ENCODE results near the gene PFN4. TPM values are rescaled to one million over a fixed set of nuclear protein-coding genes. Genes with fewer than 3 reads are reported as not detected.

The PFN4 gene, protein sequence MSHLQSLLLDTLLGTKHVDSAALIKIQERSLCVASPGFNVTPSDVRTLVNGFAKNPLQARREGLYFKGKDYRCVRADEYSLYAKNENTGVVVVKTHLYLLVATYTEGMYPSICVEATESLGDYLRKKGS
- under 1 TPM in 2 of 4 donors, not detected in 2; 0.27 to 0.66 TPM for polyA plus RNA-seq
- long read RNA-seq, donor 1, result 0 reads
- long read RNA-seq, donor 2, result 0 reads
- long read RNA-seq, donor 3, result 0 reads
- long read RNA-seq, donor 4, result 0 reads
- long read RNA-seq, donor 5, result 0 reads
- long read RNA-seq, donor 6, result 0 reads
- long read RNA-seq, donor 7, result 0 reads
- long read RNA-seq, donor 8, result 0 reads
- long read RNA-seq, donor 9, result 0 reads
- long read RNA-seq, donor 10, partial matches to known transcripts, result 0 of 1 reads
- long read RNA-seq, donor 10, other reads (novel, unspliced or antisense), result 0 of 1 reads

DNA sequence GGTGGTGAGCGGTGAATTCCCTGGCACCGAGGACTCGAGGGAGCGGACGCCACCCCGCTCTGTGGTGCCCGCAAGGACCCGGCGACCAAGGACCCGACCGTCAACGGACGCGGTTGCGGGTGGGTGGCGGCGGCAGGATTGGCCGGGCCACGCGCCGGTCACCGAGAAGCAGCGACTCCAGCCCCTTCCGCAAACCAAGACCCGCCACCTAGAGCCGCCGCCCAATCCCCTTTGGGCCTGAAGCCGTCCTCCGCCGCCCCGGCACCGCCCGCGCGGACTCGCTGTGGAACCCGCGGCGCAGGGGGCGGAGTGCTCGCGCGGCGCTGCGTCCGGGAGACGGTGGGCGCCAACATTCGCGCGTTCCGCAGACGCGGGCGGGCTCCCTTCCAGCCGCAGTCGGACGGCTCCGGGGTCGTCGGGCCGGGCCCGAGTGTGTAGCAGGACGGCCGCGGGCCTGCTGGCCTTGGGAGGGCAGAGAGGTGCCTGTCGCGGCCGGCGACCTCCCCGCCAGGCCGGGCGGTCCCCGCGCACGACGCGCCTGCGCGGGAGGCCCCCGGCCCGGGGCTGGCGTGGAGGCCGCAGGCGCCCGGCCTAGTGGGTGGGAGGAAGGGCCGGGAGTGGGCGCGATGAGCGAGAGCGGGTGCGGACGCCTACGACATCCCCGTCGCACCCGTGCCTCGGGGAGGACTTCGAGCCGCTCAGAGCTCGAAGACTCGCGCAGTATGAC lies at the start of gene PFN4, which contains the start of gene FAM228B:
TSS of gene PFN4 (minus strand) at position 140 of the 727 bp plus-strand sequence. CDS start 799 bp downstream, outside the sequence.
TSS of gene FAM228B (plus strand) at position 275 of the 727 bp plus-strand sequence. CDS start 893 bp downstream, outside the sequence.
- peak; percentile 79 to 92 for DNase-seq
- no peak for FAIRE-seq
- H3K27ac ChIP-seq (ENCODE audit: low read depth in 1 of 3, low read length in 2 of 3), result peak within 1 kb of the TSS; percentile 72 to 89 (median 75)
- H3K9me3 ChIP-seq (ENCODE audit: control insufficient read depth in 2 of 2, insufficient read depth in 1 of 2, low read depth in 1 of 2, low read length in 1 of 2), result no peaks in the 10 kb centered on the region
- no peaks in the 10 kb centered on the region for H3K36me3 ChIP-seq (ENCODE audit: control insufficient read depth in 3 of 3, insufficient read depth in 2 of 3, low read depth in 1 of 3, low read length in 3 of 3)
- peaks cover 0 to 5% (median 0%) of the 10 kb centered on the region in 3 donors for H3K4me1 ChIP-seq (ENCODE audit: control insufficient read depth in 3 of 3, insufficient read depth in 2 of 3, low read depth in 1 of 3, low read length in 2 of 3)
- peak within 1 kb of the TSS; percentile 52 to 91 (median 81) for H3K4me3 ChIP-seq (ENCODE audit: low read depth in 1 of 3, low read length in 3 of 3)
- no peaks in the 10 kb centered on the region for H3K27me3 ChIP-seq (ENCODE audit: control insufficient read depth in 3 of 3, insufficient read depth in 3 of 3, low read length in 3 of 3)
- 0 to 1% (median 0%) methylated on average over 66 to 103 of the region's 103 CpGs for whole genome bisulfite sequencing, 3 donors

DNA sequence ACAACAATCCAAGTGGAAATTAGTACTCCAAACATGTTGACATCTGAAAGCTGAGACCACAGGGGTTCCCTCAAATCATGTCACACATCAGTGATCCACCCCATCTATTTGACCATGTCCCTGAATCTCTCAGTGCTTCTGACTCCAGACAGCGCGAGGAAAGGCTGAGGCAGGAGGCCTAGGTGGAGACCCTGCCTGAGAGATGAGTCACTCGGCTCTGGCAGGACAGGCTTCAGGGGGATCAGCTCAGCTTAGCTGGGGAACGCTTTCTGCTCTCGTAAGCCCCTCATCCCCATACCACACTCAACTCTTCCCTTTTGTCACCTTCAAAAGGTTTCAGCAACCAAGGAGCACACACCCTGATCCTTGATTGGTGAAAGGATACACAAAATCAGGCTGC lies 45.9 kb upstream of the PFN4 start:
- DNase-seq (no peak), FAIRE-seq (no peak)
- Histone ChIP-seq H3K4me3 (ENCODE audit: low read depth in 1 of 3, low read length in 3 of 3) (no peak overlapping the region), H3K27ac (ENCODE audit: low read depth in 1 of 3, low read length in 2 of 3) (no peak overlapping the region), H3K9me3 (ENCODE audit: control insufficient read depth in 2 of 2, insufficient read depth in 1 of 2, low read depth in 1 of 2, low read length in 1 of 2) (peaks cover 0 to 3% of the 10 kb centered on the region in 2 donors), H3K27me3 (ENCODE audit: control insufficient read depth in 3 of 3, insufficient read depth in 3 of 3, low read length in 3 of 3) (no peaks in the 10 kb centered on the region), H3K4me1 (ENCODE audit: control insufficient read depth in 3 of 3, insufficient read depth in 2 of 3, low read depth in 1 of 3, low read length in 2 of 3) (no peaks in the 10 kb centered on the region), H3K36me3 (ENCODE audit: control insufficient read depth in 3 of 3, insufficient read depth in 2 of 3, low read depth in 1 of 3, low read length in 3 of 3) (peaks cover 0 to 3% (median 0%) of the 10 kb centered on the region in 3 donors)
- 93 to 99% (median 95%) methylated on average over 5 of the region's 5 CpGs for WGBS, 3 donors

DNA sequence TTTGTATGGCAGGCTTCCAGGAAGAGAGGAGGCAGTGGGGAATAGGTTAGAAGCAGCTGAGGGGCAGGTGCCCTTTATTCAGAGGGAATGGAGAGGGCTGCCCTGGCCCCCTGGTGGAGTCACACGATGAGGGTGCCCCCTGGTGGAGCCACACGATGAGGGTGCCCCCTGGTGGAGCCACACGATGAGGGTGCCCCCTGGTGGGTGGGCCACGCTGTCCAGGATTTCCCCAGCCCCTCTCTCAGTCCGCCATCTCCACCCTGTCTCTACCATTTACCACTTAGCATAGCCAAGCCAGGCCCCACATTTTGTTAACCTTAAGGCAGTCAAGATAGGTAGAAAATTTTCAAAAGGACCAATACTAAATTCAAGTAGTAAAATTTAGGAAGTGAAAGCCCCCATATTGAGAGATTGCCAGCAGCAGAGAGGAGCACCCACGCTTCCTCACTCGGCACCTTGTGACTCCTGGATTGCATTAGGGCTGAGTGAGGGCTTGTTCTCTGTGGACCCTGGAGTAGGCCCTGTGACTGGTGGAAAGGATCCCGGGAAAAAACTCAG lies 41.4 kb upstream of the PFN4 start:
- peaks cover 0 to 5% (median 0%) of the 10 kb centered on the region in 3 donors for H3K36me3 ChIP-seq (ENCODE audit: control insufficient read depth in 3 of 3, insufficient read depth in 2 of 3, low read depth in 1 of 3, low read length in 3 of 3)
- no peaks in the 10 kb centered on the region for H3K27me3 ChIP-seq (ENCODE audit: control insufficient read depth in 3 of 3, insufficient read depth in 3 of 3, low read length in 3 of 3)
- DNase-seq (peak; percentile 28 to 29), FAIRE-seq (no peak)
- no peak overlapping the region for H3K27ac ChIP-seq (ENCODE audit: low read depth in 1 of 3, low read length in 2 of 3)
- WGBS, 3 donors, result 46 to 63% (median 54%) methylated on average over 7 to 8 of the region's 8 CpGs
- no peak overlapping the region for H3K4me3 ChIP-seq (ENCODE audit: low read depth in 1 of 3, low read length in 3 of 3)
- no peaks in the 10 kb centered on the region for H3K4me1 ChIP-seq (ENCODE audit: control insufficient read depth in 3 of 3, insufficient read depth in 2 of 3, low read depth in 1 of 3, low read length in 2 of 3)
- no peaks in the 10 kb centered on the region for H3K9me3 ChIP-seq (ENCODE audit: control insufficient read depth in 2 of 2, insufficient read depth in 1 of 2, low read depth in 1 of 2, low read length in 1 of 2)

DNA sequence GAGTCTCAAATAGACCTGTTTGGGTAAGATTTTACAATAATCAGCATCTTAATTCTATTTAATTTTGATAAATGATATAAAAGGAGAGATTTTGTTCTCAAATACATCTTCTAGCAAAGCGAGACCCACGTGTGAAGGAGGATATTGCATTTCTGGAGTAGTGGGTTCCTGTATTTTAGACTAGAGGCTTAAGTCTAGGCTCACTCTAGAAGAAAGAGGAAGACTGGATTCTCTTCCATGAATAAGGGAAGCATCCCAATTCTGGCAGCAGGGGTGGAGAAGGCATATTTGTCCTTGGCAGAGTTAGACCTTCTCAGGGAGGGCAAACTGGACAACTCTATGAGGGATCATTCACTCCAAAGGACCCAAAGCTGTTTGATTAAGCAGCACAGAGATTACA lies 40.5 kb upstream of the PFN4 start:
- FAIRE-seq, result no peak
- Histone ChIP-seq H3K9me3 (ENCODE audit: control insufficient read depth in 2 of 2, insufficient read depth in 1 of 2, low read depth in 1 of 2, low read length in 1 of 2) (no peaks in the 10 kb centered on the region), H3K27ac (ENCODE audit: low read depth in 1 of 3, low read length in 2 of 3) (no peak overlapping the region), H3K4me3 (ENCODE audit: low read depth in 1 of 3, low read length in 3 of 3) (no peak overlapping the region), H3K36me3 (ENCODE audit: control insufficient read depth in 3 of 3, insufficient read depth in 2 of 3, low read depth in 1 of 3, low read length in 3 of 3) (peaks cover 0 to 4% (median 0%) of the 10 kb centered on the region in 3 donors), H3K4me1 (ENCODE audit: control insufficient read depth in 3 of 3, insufficient read depth in 2 of 3, low read depth in 1 of 3, low read length in 2 of 3) (no peaks in the 10 kb centered on the region), H3K27me3 (ENCODE audit: control insufficient read depth in 3 of 3, insufficient read depth in 3 of 3, low read length in 3 of 3) (no peaks in the 10 kb centered on the region)
- 82 to 90% (median 82%) methylated on average over 2 of the region's 2 CpGs for WGBS, 3 donors
- DNase-seq, result no peak

DNA sequence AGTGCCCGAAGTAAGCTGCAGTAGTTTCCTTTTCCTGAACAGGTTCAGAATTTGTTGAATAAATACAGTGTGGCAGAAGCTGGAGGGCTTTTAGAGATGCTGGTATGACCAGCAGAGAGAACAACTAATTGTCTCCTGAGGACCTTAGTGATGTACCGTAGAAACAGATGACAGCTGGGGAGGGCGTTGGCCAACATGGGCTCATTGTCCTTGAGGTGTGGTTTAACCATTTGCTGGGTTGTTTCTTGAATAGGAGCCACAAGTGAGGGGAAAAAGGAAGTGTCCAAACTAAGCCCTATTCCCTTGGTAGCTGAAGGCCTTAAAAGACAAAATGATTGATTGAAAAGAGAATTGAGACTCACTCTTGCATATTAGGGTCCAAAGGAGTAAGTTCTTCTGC lies 40.1 kb upstream of the PFN4 start:
- Histone ChIP-seq H3K27ac (ENCODE audit: low read depth in 1 of 3, low read length in 2 of 3) (no peak overlapping the region), H3K36me3 (ENCODE audit: control insufficient read depth in 3 of 3, insufficient read depth in 2 of 3, low read depth in 1 of 3, low read length in 3 of 3) (peaks cover 0 to 4% (median 0%) of the 10 kb centered on the region in 3 donors), H3K9me3 (ENCODE audit: control insufficient read depth in 2 of 2, insufficient read depth in 1 of 2, low read depth in 1 of 2, low read length in 1 of 2) (no peaks in the 10 kb centered on the region), H3K4me3 (ENCODE audit: low read depth in 1 of 3, low read length in 3 of 3) (no peak overlapping the region), H3K4me1 (ENCODE audit: control insufficient read depth in 3 of 3, insufficient read depth in 2 of 3, low read depth in 1 of 3, low read length in 2 of 3) (no peaks in the 10 kb centered on the region), H3K27me3 (ENCODE audit: control insufficient read depth in 3 of 3, insufficient read depth in 3 of 3, low read length in 3 of 3) (no peaks in the 10 kb centered on the region)
- WGBS, 3 donors, result 39 to 51% (median 45%) methylated on average over 3 of the region's 3 CpGs
- DNase-seq (no peak), FAIRE-seq (no peak)

DNA sequence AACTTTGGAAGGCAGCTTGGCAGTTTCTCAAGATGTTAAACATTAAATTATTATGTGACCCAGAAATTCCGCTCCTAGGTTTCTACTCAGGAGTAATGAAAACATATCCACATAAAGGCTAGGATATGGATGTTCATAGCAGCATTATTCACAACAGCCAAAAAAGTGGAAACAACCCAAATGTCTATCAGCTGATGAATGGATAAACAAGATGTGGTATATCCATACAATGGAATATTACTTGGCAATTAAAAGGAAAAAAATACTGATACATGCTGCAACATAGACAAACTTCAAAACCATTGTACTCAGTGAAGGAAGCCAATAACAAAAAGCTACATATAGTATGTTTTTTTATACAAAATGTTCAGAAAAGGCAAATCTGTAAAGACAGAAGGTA lies 39.4 kb upstream of the PFN4 start:
- no peaks in the 10 kb centered on the region for H3K27me3 ChIP-seq (ENCODE audit: control insufficient read depth in 3 of 3, insufficient read depth in 3 of 3, low read length in 3 of 3)
- DNase-seq (no peak), FAIRE-seq (no peak)
- 100% methylated on average over 1 of the region's 1 CpG for whole genome bisulfite sequencing, 3 donors
- H3K27ac ChIP-seq (ENCODE audit: low read depth in 1 of 3, low read length in 2 of 3), result no peak overlapping the region
- H3K36me3 ChIP-seq (ENCODE audit: control insufficient read depth in 3 of 3, insufficient read depth in 2 of 3, low read depth in 1 of 3, low read length in 3 of 3), result peaks cover 0 to 4% (median 0%) of the 10 kb centered on the region in 3 donors
- no peak overlapping the region for H3K4me3 ChIP-seq (ENCODE audit: low read depth in 1 of 3, low read length in 3 of 3)
- no peaks in the 10 kb centered on the region for H3K4me1 ChIP-seq (ENCODE audit: control insufficient read depth in 3 of 3, insufficient read depth in 2 of 3, low read depth in 1 of 3, low read length in 2 of 3)
- H3K9me3 ChIP-seq (ENCODE audit: control insufficient read depth in 2 of 2, insufficient read depth in 1 of 2, low read depth in 1 of 2, low read length in 1 of 2), result no peaks in the 10 kb centered on the region

DNA sequence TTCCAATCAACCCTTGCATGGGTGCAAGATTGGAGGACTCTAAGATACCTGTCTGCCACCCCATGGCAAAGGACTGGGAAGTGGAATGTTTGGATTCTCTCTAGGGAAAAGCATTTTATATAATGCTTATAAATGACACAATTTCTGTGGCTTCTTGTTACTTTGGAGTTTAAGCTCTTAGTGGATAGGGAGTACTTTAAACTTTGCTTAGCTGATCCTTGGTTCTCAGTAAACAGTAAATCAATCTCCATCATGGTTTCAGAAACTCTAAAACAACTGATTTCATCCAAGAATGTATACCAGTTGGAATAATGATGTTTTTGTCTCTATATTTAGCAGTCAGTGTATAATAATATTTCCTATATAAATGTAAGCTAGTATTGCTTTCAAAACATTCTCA lies 37.6 kb upstream of the PFN4 start:
- no peak for FAIRE-seq

DNA sequence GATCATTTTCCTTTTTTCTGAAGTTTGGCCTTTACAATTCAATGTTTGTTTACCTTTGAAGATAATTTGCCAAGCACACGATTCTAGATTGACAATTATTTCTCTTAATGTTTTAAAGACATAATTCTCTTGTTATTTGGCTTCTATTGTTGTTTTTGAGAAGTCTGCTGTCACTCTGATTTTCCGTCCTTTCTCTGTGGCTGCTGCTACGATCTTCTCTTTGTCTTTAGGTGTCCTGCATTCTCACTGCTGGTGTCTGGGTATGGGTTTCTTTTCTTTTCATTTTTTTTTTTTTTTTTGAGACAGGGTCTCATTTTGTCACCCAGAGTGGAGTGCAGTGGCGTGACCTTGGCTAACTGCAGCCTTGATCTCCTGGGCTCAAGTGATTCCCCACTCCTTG lies 36.6 kb upstream of the PFN4 start:
- Histone ChIP-seq H3K36me3 (ENCODE audit: control insufficient read depth in 3 of 3, insufficient read depth in 2 of 3, low read depth in 1 of 3, low read length in 3 of 3) (peaks cover 0 to 4% (median 0%) of the 10 kb centered on the region in 3 donors), H3K4me1 (ENCODE audit: control insufficient read depth in 3 of 3, insufficient read depth in 2 of 3, low read depth in 1 of 3, low read length in 2 of 3) (no peaks in the 10 kb centered on the region), H3K4me3 (ENCODE audit: low read depth in 1 of 3, low read length in 3 of 3) (no peak overlapping the region), H3K27me3 (ENCODE audit: control insufficient read depth in 3 of 3, insufficient read depth in 3 of 3, low read length in 3 of 3) (no peaks in the 10 kb centered on the region), H3K9me3 (ENCODE audit: control insufficient read depth in 2 of 2, insufficient read depth in 1 of 2, low read depth in 1 of 2, low read length in 1 of 2) (no peaks in the 10 kb centered on the region), H3K27ac (ENCODE audit: low read depth in 1 of 3, low read length in 2 of 3) (no peak overlapping the region)
- FAIRE-seq (no peak), DNase-seq (no peak)
- WGBS, 3 donors, result 82 to 83% (median 83%) methylated on average over 4 of the region's 4 CpGs

More for the DNA sequence above, 37.6 kb upstream of the PFN4 start:
- Histone ChIP-seq H3K27ac (ENCODE audit: low read depth in 1 of 3, low read length in 2 of 3) (no peak overlapping the region), H3K4me3 (ENCODE audit: low read depth in 1 of 3, low read length in 3 of 3) (no peak overlapping the region), H3K9me3 (ENCODE audit: control insufficient read depth in 2 of 2, insufficient read depth in 1 of 2, low read depth in 1 of 2, low read length in 1 of 2) (no peaks in the 10 kb centered on the region), H3K27me3 (ENCODE audit: control insufficient read depth in 3 of 3, insufficient read depth in 3 of 3, low read length in 3 of 3) (no peaks in the 10 kb centered on the region), H3K36me3 (ENCODE audit: control insufficient read depth in 3 of 3, insufficient read depth in 2 of 3, low read depth in 1 of 3, low read length in 3 of 3) (peaks cover 0 to 4% (median 0%) of the 10 kb centered on the region in 3 donors), H3K4me1 (ENCODE audit: control insufficient read depth in 3 of 3, insufficient read depth in 2 of 3, low read depth in 1 of 3, low read length in 2 of 3) (no peaks in the 10 kb centered on the region)
- DNase-seq, result no peak
